Neural progenitor cell (in vitro differentiated cells): ENCODE data around the gene SSTR3. TPM values are rescaled to one million over a fixed set of nuclear protein-coding genes. Genes with fewer than 3 reads are reported as not detected.

Experiments
- DNase-seq: peaks from one replicate; pipeline ENCODE4 v3.0.0-alpha.2; 2016; ENCODE audit warnings: low spot score
- H2AFZ ChIP-seq: fragments of 200-600 bp; sonication (generic); replicated peaks from 2 replicates; pipeline ENCODE4 v1.6.1; 2016; ENCODE audit warnings: antibody characterized with exemption
- H3F3A ChIP-seq: fragments of 200-600 bp; sonication (generic); 2 replicates; pipeline ENCODE4 v1.6.1; 2016; ENCODE audit warnings: antibody characterized with exemption, low read depth
- H3K27ac ChIP-seq: fragments of 200-600 bp; sonication (generic); 2 replicates; pipeline ENCODE4 v1.5.1; 2016; ENCODE audit warnings: mild to moderate bottlenecking
- H3K27me3 ChIP-seq: fragments of 200-600 bp; sonication (generic); 2 replicates; pipeline ENCODE4 v1.6.1; 2016; ENCODE audit warnings: mild to moderate bottlenecking, moderate library complexity
- H3K36me3 ChIP-seq: fragments of 200-600 bp; sonication (generic); 2 replicates; pipeline ENCODE4 v1.5.1; 2016
- H3K4me1 ChIP-seq: fragments of 200-600 bp; sonication (generic); 2 replicates; pipeline ENCODE4 v1.6.1; 2016; ENCODE audit warnings: mixed run types
- H3K4me2 ChIP-seq: fragments of 200-600 bp; sonication (generic); 2 replicates; pipeline ENCODE4 v1.6.1; 2016
- H3K4me3 ChIP-seq: fragments of 200-600 bp; sonication (generic); 2 replicates; pipeline ENCODE4 v1.5.1; 2016
- H3K79me2 ChIP-seq: fragments of 200-600 bp; sonication (generic); 2 replicates; pipeline ENCODE4 v1.6.1; 2016; ENCODE audit warnings: low read depth
- H3K9ac ChIP-seq: fragments of 200-600 bp; sonication (generic); 2 replicates; pipeline ENCODE4 v1.6.1; 2016
- H3K9me3 ChIP-seq: fragments of 200-600 bp; sonication (generic); 2 replicates; pipeline ENCODE4 v1.5.1; 2016; ENCODE audit warnings: low read depth
- H4K20me1 ChIP-seq: fragments of 200-600 bp; sonication (generic); 2 replicates; pipeline ENCODE4 v1.6.1; 2016; ENCODE audit warnings: low read depth
- H3K27ac Mint-ChIP-seq: 3 replicates; pipeline ENCODE4 v1.8.0; 2021; ENCODE audit warnings: mixed read lengths
- H3K27me3 Mint-ChIP-seq: 2 replicates; pipeline ENCODE4 v1.8.0; 2022; ENCODE audit warnings: low read depth, mild to moderate bottlenecking, inconsistent platforms, moderate library complexity, mixed read lengths; ENCODE audit not compliant: insufficient read depth
- H3K36me3 Mint-ChIP-seq: 3 replicates; pipeline ENCODE4 v1.8.0; 2021; ENCODE audit warnings: mixed read lengths
- H3K4me1 Mint-ChIP-seq: 3 replicates; pipeline ENCODE4 v1.8.0; 2021; ENCODE audit warnings: mixed read lengths
- H3K4me3 Mint-ChIP-seq: 3 replicates; pipeline ENCODE4 v1.8.0; 2021; ENCODE audit warnings: mild to moderate bottlenecking, moderate library complexity, mixed read lengths
- H3K9me3 Mint-ChIP-seq: 3 replicates; pipeline ENCODE4 v1.8.0; 2020; ENCODE audit warnings: mixed read lengths
- CTCF ChIP-seq: fragments of 200-600 bp; sonication (generic); IDR thresholded peaks from 2 replicates; pipeline ENCODE4 v1.5.1; 2017; ENCODE audit warnings: antibody characterized with exemption, mild to moderate bottlenecking
- EZH2 ChIP-seq: fragments of 200-600 bp; sonication (generic); IDR thresholded peaks from 2 replicates; pipeline ENCODE4 v1.6.1; 2017; ENCODE audit warnings: antibody characterized with exemption, mild to moderate bottlenecking, moderate library complexity
- EZH2phosphoT487 ChIP-seq: fragments of 200-600 bp; sonication (generic); IDR thresholded peaks from 2 replicates; pipeline ENCODE4 v1.6.1; 2017; ENCODE audit warnings: antibody characterized with exemption
- total RNA-seq: library from RNA; depleted of rRNA; stranded (reverse); fragments of >200 nt; gene quantifications from 2 replicates; pipeline ENCODE4 v1.2.3, GENCODE V29; 2015; ENCODE audit warnings: low replicate concordance

The SSTR3 gene
- total RNA-seq, 1 donor from 2014 or later: 0.19 TPM

DNA sequence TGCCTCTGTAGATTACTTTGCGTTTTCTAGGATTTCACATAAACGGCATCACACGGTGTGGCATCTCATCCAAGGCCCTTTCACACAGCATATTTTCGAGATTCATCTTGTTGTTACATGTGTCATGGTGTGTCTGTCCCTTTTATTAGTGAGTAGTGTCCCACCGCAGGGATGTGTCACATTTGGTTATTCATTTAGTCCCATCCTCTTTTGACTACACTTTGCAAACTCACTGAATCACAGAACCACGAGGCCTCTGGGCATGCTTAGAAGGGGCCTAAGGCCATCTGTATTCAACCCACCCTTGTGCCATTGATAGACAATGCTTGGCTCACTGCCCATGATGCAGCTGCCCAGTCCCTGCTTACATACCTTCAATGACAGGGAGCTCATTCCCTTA lies 36.0 kb upstream of the SSTR3 start:
- Histone ChIP-seq H2AFZ (no peak overlapping the region), H3K9ac (no peak overlapping the region), H3K4me3 (no peak overlapping the region), H3K36me3 (no peaks in the 10 kb centered on the region), H4K20me1 (no peaks in the 10 kb centered on the region), H3K79me2 (no peaks in the 10 kb centered on the region), H3F3A (no peaks in the 10 kb centered on the region), H3K4me1 (no peaks in the 10 kb centered on the region), H3K9me3 (no peaks in the 10 kb centered on the region), H3K27ac (no peak overlapping the region), H3K27me3 (no peaks in the 10 kb centered on the region), H3K4me2 (no peak overlapping the region)
- no peak overlapping the region for H3K4me3 Mint-ChIP-seq
- no peak for DNase-seq
- peaks cover 4% of the 10 kb centered on the region for H3K27me3 Mint-ChIP-seq
- H3K4me1 Mint-ChIP-seq: peaks cover 9% of the 10 kb centered on the region
- TF ChIP-seq CTCF (no peak), EZH2phosphoT487 (no peak), EZH2 (no peak)
- no peaks in the 10 kb centered on the region for H3K36me3 Mint-ChIP-seq
- no peaks in the 10 kb centered on the region for H3K9me3 Mint-ChIP-seq
- H3K27ac Mint-ChIP-seq: no peak overlapping the region

DNA sequence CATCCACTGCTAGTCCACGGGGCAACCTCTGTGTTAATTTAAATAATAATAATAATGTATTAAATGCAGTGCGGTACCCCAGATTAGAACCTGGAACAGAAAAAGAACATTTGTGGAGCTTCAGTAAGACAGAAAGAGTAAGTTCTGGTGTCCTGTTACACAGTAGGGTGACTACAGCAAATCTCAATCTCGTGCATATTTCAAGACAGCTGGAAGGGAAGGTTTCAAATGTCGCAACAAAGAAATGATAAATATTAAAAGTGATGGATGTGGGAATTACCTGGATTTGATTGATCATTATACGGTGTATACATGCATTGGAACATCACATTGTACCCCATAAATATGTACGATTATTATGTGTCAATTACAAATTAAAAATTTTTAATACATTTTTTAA lies 33.5 kb upstream of the SSTR3 start:
- Histone ChIP-seq H3K9me3 (no peaks in the 10 kb centered on the region), H2AFZ (no peak overlapping the region), H3K4me1 (peaks cover 3% of the 10 kb centered on the region), H3K4me2 (no peak overlapping the region), H4K20me1 (no peaks in the 10 kb centered on the region), H3F3A (no peaks in the 10 kb centered on the region), H3K36me3 (no peaks in the 10 kb centered on the region), H3K4me3 (no peak overlapping the region), H3K9ac (no peak overlapping the region), H3K27me3 (no peaks in the 10 kb centered on the region), H3K27ac (no peak overlapping the region), H3K79me2 (no peaks in the 10 kb centered on the region)
- TF ChIP-seq CTCF: no peak
- no peak for TF ChIP-seq EZH2phosphoT487
- no peak for TF ChIP-seq EZH2
- peaks cover 7% of the 10 kb centered on the region for H3K27me3 Mint-ChIP-seq
- H3K4me1 Mint-ChIP-seq: peaks cover 12% of the 10 kb centered on the region
- no peak overlapping the region for H3K27ac Mint-ChIP-seq
- H3K9me3 Mint-ChIP-seq: no peaks in the 10 kb centered on the region
- no peak overlapping the region for H3K4me3 Mint-ChIP-seq
- no peaks in the 10 kb centered on the region for H3K36me3 Mint-ChIP-seq
- DNase-seq: no peak

DNA sequence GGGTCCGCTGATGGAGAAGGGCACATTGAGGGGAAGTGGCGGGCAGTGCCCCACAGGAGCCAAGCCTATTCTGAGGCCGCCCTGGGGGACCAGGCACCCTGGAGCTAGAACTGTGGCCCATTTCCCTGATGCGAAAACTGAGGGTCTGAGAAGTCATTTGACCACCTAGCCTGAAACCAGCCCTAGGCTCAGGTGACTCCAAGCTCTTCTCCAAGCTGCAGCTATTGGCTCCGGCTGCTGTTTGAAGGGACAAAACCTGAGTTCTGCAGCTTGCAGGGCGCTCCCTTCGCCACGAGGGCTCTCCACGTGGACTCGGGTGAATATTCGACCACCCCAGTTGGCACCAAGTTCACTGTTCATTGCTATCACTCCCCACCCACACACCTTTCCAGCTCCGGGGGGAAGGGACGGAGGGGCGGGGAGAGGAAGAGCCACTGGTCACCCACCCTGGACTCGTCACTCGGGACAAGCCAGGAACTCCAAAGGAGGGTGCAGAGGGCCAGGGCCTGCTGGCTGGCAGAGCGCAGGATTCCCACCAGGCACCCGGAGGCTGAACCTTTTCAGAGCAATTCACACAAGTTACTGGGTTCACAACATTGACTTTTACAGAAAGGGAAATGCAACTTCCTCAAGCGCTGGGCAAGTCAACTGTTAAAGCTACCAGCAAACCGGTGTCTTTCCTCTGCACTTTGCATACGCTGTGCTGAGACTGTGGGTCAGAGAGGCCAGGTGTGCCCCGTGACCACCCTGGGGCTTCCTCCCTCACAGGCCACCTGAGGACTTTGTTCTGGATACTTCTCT lies 32.8 kb upstream of the SSTR3 start:
- DNase-seq: no peak
- Histone ChIP-seq H3K9ac (no peak overlapping the region), H3K79me2 (no peaks in the 10 kb centered on the region), H3K27ac (no peak overlapping the region), H3K4me3 (no peak overlapping the region), H3K4me1 (peaks cover 3% of the 10 kb centered on the region), H4K20me1 (no peaks in the 10 kb centered on the region), H3K4me2 (no peak overlapping the region), H3K36me3 (no peaks in the 10 kb centered on the region), H3F3A (no peaks in the 10 kb centered on the region), H2AFZ (no peak overlapping the region), H3K27me3 (no peaks in the 10 kb centered on the region), H3K9me3 (no peaks in the 10 kb centered on the region)
- Mint-ChIP-seq H3K4me3 (no peak overlapping the region), H3K9me3 (no peaks in the 10 kb centered on the region), H3K36me3 (no peaks in the 10 kb centered on the region), H3K4me1 (peaks cover 11% of the 10 kb centered on the region), H3K27ac (no peak overlapping the region), H3K27me3 (peaks cover 7% of the 10 kb centered on the region)
- TF ChIP-seq CTCF (no peak), EZH2phosphoT487 (no peak), EZH2 (no peak)
